DND-41 (cell line): Measurements from ENCODE around the gene GALNT18.

Experiments used
- EZH2 ChIP-seq: IDR thresholded peaks from 3 replicates; pipeline ENCODE4 v1.6.1; 2012; ENCODE audit warnings: borderline replicate concordance, low read depth, mild to moderate bottlenecking, moderate library complexity, low read length, inconsistent platforms; ENCODE audit not compliant: severe bottlenecking
- TF ChIP-seq, protein P1 (sequence below): IDR thresholded peaks from 2 replicates; pipeline ENCODE4 v1.5.1; 2012; ENCODE audit warnings: borderline replicate concordance, low read length, moderate library complexity, mild to moderate bottlenecking; ENCODE audit not compliant: poor library complexity, severe bottlenecking; ENCODE audit errors: extremely low read depth

DNA sequence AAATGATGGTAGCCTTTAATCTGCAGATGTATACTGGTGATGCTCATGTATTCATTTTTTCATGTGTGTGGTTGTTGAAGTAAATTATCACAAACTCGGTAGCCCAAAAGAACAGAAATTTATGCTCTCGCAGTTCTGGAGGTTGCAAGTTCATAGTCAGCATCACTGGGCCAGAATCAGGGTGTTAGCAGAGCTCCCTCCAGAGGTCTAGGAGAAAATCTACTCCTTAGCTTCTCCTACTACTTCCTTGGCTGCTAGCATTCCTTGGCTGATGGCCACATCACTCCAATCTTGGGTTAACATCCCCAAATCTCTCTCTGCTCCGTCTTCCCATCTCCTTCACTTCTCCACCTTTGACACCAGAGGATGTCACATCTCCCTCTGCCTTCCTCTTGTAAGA, 45.3 kb upstream of the GALNT18 start:
- TF ChIP-seq, protein P1, sequence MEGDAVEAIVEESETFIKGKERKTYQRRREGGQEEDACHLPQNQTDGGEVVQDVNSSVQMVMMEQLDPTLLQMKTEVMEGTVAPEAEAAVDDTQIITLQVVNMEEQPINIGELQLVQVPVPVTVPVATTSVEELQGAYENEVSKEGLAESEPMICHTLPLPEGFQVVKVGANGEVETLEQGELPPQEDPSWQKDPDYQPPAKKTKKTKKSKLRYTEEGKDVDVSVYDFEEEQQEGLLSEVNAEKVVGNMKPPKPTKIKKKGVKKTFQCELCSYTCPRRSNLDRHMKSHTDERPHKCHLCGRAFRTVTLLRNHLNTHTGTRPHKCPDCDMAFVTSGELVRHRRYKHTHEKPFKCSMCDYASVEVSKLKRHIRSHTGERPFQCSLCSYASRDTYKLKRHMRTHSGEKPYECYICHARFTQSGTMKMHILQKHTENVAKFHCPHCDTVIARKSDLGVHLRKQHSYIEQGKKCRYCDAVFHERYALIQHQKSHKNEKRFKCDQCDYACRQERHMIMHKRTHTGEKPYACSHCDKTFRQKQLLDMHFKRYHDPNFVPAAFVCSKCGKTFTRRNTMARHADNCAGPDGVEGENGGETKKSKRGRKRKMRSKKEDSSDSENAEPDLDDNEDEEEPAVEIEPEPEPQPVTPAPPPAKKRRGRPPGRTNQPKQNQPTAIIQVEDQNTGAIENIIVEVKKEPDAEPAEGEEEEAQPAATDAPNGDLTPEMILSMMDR = no peak
- TF ChIP-seq EZH2 = no peak
